ENCODE measurements around the gene TBC1D7.

The TBC1D7 gene

DNA sequence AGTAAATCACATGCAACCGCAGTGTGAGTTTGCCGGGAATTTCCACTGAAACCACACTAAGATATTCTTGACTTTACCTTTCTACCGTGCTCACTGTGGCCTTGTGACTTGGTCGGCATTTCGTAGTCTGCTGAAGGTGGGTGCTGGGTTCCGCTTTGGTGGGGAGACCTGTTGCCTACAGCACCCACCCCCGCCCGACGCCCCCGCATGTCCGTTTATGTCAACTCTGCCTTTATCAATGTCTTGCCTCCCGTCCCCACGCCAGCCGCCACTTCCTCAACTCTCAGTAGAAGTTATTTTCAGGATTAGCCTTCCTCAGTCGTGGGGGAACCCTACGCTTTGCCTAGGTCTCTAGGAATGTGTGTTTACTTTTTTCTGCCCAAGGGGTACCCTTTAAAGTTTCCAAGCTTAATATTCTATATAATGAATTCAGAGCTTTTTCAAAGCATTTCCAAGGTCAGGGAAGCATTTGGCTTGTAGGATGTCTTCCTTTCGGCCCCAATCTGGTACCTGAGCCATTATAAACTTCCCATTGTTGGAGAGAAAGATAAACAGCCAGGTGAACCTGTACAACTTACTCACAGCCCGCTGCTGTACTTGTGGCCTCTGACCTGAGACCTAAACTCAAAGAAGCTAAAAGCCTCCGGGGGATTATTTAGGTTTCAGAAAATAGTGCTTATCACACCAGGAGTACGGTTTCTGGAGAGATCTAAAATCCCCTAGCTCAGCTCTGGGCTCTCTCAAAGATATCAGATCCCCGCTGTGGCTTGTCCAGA is 54.2 kb downstream of the TBC1D7 start:
- TF ChIP-seq, protein P1, sequence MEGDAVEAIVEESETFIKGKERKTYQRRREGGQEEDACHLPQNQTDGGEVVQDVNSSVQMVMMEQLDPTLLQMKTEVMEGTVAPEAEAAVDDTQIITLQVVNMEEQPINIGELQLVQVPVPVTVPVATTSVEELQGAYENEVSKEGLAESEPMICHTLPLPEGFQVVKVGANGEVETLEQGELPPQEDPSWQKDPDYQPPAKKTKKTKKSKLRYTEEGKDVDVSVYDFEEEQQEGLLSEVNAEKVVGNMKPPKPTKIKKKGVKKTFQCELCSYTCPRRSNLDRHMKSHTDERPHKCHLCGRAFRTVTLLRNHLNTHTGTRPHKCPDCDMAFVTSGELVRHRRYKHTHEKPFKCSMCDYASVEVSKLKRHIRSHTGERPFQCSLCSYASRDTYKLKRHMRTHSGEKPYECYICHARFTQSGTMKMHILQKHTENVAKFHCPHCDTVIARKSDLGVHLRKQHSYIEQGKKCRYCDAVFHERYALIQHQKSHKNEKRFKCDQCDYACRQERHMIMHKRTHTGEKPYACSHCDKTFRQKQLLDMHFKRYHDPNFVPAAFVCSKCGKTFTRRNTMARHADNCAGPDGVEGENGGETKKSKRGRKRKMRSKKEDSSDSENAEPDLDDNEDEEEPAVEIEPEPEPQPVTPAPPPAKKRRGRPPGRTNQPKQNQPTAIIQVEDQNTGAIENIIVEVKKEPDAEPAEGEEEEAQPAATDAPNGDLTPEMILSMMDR (conservative IDR thresholded peaks at IDR 0.05; ENCODE audit: low read depth, low read length): no peak
- no peak for DNase-seq (ENCODE audit: low read depth)
- no peak overlapping the region for H3K4me3 ChIP-seq (ENCODE audit: low read depth, low read length)

DNA sequence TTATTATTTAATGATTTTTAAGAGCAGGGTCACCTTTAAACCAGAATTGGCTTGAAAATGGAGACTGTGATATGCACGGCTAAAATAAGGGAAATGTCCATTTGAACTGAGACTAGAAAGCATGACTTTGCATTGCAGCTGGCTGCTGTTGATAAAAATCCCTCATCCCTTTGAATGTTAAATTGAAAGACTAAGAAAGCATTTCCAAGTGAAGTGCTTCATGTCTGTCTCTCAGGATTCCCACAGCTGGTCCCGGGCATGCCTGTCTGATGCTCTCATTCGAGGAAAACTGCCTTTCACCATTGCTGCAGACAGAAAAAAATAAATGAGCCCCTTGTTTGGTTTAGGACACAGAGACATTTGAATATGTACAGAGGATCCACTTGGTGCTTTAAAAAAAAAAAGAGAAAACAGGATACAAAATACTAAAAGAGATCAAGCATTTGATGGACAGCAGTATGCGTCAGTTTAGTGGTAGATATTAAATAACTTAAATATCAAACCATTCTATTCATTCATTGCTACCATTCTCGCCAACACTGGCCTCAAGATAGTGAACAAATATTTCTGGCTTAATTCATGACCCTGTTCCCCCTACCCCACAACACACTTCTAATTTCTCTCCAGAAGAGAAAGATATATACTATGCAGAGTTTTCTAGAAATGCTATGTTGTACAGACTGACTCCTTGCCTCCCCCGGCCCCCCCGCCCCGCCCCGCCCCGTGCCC is 55.0 kb downstream of the TBC1D7 start:
- no peak for DNase-seq (ENCODE audit: low read depth)
- no peak overlapping the region for H3K4me3 ChIP-seq (ENCODE audit: low read depth, low read length)
- TF ChIP-seq, protein P1 (conservative IDR thresholded peaks at IDR 0.05; ENCODE audit: low read depth, low read length): no peak

DNA sequence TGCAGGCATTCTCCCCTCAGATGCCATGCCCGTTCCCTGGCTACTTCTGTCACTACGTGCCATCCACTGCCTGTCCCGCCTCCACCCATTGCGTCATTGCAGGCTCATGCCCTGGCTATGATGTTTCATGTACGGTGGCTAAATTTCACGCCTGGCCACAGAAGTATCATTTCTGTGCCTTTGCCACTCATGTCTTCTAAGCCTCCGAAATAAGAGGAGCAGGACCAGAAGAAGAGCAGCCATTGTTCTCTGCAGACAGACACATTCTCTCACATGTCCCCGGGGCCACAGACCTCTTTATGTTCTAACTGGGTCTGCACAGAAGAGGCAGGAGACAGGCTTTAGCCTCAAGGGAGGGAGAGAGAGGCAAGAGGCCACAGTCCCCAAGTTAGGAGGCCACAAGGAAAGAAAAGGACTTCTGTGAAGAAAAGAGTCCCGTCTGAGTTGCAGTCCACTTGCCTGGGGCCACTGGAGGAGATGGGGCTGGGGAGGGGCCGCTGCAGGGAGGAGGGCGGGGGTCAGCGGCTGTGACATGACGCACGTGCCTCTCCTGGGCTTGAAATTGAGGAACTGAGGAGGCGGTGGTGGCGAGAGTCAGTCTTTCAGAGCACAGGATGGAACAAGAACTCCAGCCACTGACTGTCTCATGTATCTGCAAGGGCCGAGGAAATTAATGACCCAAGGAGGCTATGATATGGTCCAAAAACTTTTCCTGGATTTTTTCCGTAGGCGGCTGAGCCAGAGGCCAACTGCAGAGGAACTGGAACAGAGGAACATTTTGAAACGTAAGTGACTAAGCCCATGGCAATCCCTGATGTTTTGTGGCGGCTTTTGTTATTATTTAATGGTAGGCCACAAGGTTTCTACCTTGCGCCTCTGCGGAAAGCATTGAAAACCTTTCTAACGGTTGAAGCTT is 55.9 kb downstream of the TBC1D7 start:
- no peak overlapping the region for H3K4me3 ChIP-seq (ENCODE audit: low read depth, low read length)
- DNase-seq (ENCODE audit: low read depth): no peak
- TF ChIP-seq, protein P1 (conservative IDR thresholded peaks at IDR 0.05; ENCODE audit: low read depth, low read length): no peak

DNA sequence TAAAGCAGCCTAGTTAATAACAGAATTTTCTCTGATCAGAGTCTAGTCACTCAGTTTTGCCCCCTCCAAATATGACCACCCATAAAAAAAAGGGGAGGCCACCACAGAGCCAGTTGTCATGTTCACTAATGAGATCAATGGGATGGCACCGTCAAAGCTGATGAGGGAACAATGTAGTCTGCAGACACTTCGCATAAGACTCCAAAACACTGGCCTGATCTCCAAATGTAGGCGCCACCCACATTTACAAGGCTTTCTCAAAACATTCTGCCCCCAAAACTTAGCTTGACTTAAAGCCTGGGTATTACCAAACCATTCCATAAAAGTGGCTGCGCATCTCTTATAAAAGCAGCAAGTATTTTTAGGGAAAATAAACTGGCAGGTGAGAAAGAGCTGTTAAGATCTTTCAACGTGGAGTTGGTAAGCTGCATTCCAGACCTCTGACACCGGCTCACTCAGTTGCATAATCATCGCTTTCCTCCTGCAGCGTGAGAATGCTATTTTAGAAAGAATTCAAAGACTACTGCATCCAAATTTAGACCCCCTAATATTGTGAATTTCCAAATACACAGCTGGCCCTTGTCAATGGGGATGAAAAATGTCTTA is 59.3 kb downstream of the TBC1D7 start:
- TF ChIP-seq, protein P1 (conservative IDR thresholded peaks at IDR 0.05; ENCODE audit: low read depth, low read length): no peak
- DNase-seq (ENCODE audit: low read depth): peak; percentile 87
- H3K4me3 ChIP-seq (ENCODE audit: low read depth, low read length): no peak overlapping the region

DNA sequence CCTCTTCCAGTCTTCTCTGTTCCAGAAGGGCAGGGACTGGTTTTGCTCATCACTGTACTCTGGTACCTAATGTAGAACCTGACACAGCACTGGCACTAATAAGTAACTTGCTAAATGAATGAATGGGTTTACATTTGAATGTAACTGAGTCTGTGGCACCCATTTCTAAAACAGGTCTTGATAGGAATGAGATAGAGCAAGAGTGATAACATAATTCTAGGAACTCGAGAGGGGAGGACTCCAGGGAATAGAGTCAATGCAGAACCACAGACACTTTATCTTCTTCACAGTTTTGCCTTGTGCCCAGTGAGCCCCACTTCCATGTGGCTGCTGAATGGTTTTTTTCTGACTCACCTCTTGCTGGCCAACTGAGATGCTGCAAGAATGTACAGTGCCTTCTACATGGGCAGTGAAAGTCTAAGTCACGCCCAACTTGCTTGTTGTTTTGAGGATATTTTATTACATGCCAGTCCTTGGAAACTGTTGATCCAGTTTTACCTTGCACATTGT is 61.1 kb downstream of the TBC1D7 start:
- no peak overlapping the region for H3K4me3 ChIP-seq (ENCODE audit: low read depth, low read length)
- DNase-seq (ENCODE audit: low read depth): peak; percentile 13
- TF ChIP-seq, protein P1 (conservative IDR thresholded peaks at IDR 0.05; ENCODE audit: low read depth, low read length): no peak

DNA sequence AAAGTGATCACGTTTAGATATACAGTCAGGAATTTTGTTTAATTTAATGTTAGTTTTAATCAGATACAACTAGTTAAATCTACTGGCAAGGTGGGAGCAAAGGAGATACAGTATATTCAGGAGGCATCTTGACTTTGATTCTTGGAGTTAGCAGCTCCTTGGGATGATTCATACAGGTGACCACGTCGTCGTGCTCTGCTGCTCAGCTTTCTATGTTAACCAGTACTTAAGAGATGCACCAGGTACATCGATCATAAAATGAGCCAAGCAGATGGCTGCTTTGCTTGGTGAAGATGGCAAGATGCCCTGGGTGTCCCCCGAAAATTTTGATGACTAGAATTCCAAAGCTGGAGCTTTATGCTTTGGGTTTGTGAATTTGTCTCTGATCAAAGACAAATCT is 64.7 kb downstream of the TBC1D7 start:
- no peak overlapping the region for H3K4me3 ChIP-seq (ENCODE audit: low read depth, low read length)
- no peak for DNase-seq (ENCODE audit: low read depth)
- TF ChIP-seq, protein P1 (conservative IDR thresholded peaks at IDR 0.05; ENCODE audit: low read depth, low read length): no peak

Measured in choroid plexus epithelial cell (primary cell).